ENCODE data around the gene TXNDC8.

The TXNDC8 gene

DNA sequence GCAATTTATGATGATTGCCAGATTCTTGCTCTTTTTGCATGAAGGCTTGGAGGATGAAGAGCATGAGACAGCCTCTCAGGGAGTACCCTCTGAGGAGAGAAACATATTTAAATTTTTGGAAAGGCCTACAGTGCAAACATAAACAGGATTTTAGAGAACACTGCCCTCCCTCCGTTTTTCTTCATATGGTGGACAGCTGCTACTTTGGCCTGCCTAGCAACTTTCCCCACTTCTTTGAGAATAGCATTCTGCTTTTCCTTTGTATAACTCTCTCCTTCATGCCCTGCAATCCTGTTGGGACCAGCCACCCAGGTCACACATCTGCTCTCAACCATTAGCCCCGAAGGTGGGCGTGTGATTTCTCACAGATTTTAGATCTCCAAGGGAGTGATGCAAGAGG lies 60.9 kb downstream of the TXNDC8 start:
- no peak for DNase-seq

DNA sequence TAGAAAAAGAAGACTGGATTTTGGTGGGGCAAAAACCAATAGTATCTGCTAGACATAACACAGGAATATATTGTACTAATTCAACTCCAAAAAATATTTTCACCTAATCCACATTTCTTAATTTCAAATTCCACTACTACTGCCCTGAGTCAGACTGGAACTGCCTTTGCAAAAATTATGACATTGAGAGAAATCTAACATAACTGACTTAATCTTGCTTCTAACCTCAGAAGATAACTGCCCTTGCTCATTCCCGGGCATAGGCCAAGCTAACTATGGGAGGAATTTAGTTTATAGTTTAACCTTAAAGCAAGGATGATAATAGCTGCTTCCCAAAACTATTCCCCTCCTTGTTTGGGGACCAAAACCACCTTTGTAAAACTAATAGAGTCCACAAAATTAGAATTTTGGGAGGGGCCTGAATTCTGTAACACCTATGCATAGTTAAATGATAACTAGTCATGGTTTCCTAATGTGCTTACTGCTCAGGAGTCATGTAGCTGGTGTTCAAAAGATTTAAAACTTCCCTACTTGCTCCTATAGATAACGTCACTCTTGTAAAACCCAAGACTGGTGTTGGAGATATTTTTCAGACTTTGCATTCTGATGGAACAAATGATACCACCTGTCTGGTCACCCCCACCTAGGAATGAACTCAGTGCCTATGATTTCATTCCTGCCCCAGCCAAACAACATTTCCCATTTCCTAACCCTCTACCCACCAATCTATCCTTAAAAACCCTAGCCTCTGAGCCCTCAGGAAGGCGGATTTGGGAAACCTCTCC lies 67.3 kb downstream of the TXNDC8 start:
- DNase-seq, result no peak

DNA sequence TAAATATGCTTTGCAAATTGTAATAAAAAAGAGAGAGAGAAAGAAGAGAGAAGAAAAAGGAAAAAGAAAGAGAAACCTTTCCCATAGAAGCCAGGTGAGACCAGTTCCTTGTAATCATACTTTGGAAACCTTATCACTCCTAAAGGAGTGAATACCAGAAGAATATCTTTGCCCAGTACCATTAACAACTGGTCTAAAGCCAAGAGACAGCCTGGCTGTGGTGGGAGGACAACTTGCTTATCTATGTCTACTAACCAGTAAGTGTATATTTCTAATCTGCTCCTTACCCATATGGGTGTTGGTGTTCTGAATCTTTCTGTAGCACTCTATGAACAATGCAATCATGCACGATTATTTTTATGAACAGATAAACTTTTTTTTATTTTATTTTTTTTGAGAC lies 70.9 kb downstream of the TXNDC8 start:
- no peak for DNase-seq

DNA sequence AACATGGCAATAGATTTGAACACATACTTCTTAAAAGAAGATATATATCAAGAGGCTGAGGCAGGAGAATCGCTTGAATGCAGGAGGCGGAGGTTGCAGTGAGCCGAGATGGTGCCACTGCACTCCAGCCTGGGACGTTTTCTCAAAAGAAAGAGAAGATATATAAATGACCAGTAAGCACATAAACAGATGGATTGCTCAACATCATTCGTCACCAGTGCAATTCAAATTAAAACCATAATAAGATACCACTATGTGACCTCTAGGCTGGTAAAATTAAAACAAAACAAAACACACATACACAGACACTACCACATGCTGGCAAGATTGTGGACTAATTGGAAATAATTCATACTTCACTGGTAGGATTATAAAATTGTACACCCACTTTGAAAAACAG lies 76.0 kb downstream of the TXNDC8 start:
- DNase-seq, result no peak

DNA sequence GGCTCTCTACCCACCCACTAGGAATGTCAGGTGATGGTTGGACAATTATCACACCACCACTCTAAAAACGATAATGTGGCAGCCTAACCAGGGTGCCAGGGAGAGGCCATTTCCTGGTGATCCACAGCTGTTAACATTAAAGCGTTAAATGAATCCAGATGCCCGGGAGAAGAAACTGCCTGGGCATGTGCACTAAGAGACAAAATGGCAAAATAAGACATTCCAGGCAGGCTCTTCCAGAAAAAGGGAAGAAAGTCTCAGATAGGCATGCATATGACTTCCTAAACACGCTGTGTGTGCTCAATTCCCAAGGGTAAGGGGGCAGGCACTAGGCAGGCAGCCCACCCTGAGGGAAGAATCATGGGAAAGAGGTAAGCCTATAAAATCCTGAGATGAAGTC lies 76.8 kb downstream of the TXNDC8 start:
- no peak for DNase-seq

DNA sequence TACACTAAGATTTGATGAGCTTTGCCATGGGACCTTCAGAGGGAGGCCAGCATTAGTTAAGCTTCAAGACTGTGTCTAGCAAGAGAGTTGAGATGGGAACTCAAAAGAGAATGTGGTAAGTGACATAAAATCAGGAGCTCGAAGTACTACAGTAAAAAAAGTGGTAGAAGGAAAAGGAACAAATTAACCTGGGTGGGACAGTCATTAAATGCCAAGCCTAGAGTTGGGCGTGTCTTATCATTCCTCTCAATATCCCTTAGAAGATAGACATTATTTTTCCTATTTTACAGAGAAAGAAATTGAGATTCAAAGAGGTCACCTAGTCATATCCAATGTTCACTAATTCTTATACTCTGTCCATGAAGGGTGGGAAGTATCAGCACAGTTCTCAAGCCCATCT lies 78.1 kb downstream of the TXNDC8 start:
- no peak for DNase-seq

DNA sequence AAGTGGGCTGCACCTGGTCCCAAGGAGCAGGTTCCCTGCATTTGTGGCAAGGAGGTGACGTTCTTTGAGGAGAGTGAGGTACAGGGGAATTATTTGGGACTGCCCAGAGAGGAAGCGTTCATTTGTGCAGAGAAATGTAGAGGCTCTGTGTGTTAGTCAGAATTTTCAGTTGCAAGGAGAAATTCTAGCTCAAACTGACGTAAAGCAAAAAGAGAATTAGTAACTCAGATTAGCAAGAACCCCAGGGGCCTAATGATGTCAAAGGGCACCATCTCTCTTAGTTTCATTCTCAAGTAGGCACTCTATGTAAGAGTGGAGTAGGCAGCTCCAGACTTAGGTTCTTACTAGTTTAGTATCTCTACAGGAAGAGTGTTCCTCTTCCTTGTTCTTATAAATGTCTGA lies 79.0 kb downstream of the TXNDC8 start:
- DNase-seq, result no peak

DNA sequence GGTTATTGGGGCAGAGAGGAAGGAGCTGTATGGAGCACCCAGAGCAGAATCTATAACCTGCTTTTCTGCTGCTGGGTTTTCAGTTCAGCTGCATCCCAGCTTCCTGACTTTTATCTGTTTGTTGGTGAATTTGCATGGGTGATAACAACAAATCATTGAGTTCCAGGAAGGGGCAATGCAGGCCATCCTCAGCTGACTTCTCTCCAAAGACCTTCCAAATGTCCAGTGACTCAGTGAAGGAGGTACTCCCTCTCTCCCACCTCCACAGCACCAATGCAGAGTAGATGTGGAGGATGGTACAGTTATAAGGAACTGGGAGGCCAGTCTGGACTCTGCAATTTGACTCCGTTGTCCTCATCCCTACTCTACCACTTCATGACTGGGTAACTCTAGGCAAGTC lies 79.7 kb downstream of the TXNDC8 start:
- no peak for DNase-seq

DNA sequence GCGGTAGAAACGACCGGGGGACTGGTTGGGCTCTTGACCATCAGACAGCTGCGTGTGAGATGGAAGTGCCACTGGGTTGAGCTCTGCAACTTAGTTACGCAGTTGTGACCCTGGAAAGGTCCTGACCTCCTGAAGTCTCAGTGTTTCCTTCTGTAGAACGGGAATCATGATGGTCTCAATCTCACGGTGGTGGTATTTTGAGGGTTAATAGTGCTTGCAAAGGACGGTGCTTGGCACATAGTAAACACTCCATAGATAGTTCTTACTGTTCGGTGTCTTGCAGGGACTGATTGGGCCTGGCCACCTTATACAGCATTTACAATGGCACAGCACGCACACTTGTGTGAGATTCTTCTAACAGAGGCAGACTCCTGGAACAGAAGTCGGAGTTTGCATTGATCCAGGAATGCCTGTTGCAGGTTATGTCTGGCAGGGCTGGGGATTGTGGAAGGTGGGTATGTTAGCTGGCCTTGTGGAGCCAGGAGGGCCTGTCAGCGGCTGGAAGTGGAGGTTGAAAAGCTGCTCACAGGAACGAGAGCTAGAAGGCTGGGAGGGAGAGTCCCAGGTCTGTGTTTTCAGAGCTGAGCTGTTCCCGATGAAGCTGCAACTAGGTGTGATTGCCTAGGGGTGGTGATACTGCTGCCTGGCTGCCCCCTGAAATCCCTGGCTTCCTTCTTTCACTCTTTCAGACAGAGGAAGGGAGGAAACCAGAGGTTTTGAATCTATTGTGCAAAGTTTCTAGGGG lies 80.4 kb downstream of the TXNDC8 start:
- no peak for DNase-seq

DNA sequence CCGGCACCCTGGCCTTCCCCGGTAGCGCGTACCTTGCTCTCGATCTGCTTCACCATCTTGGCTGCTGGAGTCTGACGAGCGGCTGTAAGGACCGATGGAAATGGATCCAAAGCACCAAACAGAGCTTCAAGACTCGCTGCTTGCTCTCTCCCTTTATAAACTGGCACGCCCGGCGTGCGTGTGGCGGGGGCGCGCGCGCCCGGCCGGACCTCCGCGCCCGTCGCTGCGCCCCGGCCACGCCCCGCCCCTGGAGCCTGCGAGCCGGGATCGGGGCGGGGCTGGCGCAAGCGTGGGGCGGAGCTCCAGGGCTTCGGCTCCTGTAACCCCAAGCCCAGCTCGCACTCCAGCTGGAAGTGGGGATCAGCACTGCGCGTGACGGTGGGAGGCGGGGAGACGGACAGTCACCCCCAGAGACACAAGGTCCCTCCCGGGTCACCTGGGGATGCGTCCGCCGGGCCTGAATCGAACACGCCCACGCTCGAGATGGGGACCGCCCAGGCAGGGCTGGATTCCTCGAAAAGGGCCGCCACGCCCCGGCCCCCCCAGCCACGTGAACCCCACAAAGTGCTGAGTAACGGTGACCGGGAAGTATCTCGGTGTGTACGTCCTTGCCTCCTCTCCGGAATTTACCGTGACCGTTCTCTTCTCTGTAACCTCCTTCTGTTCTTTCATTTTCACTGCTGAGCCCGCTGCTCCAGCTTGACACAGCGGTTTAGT lies 81.1 kb downstream of the TXNDC8 start, which contains the start of gene TXN:
TSS of gene TXN (minus strand) at position 128 of the 717 bp plus-strand sequence. CDS start at position 56, 72 bp downstream.
- peak; percentile 95 for DNase-seq

DNA sequence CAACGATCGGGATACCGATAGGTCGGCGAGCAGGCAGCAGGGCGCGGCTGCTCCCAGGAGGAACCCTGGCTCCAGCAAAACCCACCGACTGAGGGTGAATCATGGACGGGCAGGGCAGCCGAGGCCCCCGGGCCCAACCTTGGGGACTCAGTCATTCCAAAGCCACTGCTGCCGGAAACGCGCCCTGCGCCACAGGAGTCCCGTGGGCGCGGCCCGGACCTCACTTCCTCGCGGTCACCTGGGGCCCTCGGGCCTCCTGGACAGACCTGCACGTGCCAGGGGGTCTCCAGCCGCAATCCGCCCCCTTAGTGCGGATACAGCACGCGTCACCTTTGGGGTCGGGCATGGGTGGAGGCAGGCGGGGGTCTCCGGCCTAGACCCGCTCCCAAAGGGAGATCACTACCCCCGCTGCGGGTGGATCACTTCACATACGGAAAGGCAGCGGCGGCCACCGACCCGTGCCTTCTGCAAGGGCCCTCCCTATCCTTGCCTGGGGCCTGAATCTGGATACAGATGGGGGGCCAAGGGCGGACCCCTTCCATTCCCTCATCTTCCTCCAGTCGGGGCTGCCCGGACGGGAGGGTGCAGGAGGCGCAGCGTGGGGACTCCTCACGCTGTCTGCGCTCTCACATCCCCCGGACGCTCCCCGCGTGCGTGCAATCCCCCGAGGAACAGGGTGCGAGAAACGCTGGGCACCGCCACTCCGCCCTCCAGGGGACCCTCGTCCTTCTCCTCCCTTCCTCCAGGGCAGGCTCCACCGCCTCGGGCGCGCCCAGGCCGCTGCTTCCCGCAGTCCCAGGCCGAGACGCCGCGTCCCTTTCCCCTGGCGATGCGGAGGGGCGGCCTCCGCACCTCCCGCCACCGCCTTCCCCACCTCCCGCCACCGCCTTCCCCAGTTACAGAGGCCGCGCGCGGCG lies 81.9 kb downstream of the TXNDC8 start:
- peak; percentile 55 for DNase-seq

DNA sequence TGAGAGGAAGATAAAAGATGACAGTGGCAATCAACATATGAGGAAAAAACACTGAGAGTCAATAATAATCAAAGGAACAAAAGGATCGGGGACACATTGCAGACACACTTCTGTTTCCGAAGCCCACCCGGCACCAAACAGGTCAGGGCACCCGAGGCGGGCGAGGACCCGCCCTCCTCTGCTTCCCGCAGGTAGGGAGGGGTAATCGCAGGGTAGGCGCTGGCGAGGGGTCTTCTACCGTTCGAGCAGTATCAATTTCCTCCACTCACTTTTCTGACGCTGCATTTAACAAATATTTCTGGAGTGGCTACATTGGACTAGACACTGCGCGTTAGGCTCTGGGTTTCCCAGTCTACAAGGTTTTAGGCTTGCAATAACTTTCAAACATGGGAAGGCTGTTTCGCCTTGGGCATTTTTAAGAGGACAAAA lies 82.6 kb downstream of the TXNDC8 start:
- no peak for DNase-seq

DNA sequence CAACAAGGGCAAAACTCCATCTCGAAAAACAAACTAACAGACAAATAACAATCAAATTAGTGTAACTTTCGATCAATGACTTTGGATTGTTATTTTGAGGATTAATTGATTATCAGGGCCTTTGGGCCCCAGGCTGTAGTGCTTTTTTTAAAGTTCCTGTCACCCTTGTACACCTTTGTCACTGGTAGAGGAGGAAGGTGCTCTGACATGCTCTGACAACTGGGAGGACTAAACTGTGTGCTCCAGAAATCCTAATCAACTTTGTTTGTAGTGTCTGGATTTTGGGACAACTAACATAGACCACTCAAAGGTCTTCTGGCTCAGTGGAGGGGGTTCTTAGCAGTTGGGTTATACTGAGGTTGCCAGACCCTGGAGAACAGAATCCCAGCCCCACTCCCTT lies 83.2 kb downstream of the TXNDC8 start:
- no peak for DNase-seq

Measured in activated CD4-positive, alpha-beta T cell treated with anti-CD3 and anti-CD28 coated beads, Interleukin-2, amount 50 U/mL, for 16 hours (primary cell).